Heart right ventricle (tissue), 16 donors: Measurements from ENCODE around the gene ROMO1. TPM values are rescaled to one million over a fixed set of nuclear protein-coding genes. Genes with fewer than 3 reads are reported as not detected.

Source experiments
- ATAC-seq, 8 donors: fragments of 200-7000 bp; cut with Tn5 transposase; one replicate each; pipeline ENCODE4 v1.9.1; 2020; ENCODE audit warnings: mild to moderate bottlenecking in 8 of 8, moderate library complexity in 8 of 8, moderate number of reproducible peaks in 1 of 8
- DNase-seq, 2 donors: peaks; one replicate each; pipeline ENCODE4 v3.0.0-alpha.2; 2020
- H3K27ac ChIP-seq, 10 donors: fragments of 200-600 bp; sonication (generic) in 2 of 10; one replicate each; pipeline versions ENCODE4 v1.5.0 to v1.8.0; 2020 to 2022; ENCODE audit warnings: mild to moderate bottlenecking in 3 of 10
- H3K27me3 ChIP-seq, 7 donors: fragments of 200-600 bp; one replicate each; pipeline ENCODE4 v1.8.0; 2021 to 2022; ENCODE audit warnings: mild to moderate bottlenecking in 2 of 7
- H3K36me3 ChIP-seq, 9 donors: fragments of 200-600 bp; sonication (generic) in 1 of 9; one replicate each; pipeline versions ENCODE4 v1.5.0 to v1.8.0; 2020 to 2022; ENCODE audit warnings: mild to moderate bottlenecking in 2 of 9
- H3K4me1 ChIP-seq, 9 donors: fragments of 200-600 bp; sonication (generic) in 1 of 9; one replicate each; pipeline versions ENCODE4 v1.5.0 to v1.8.0; 2020 to 2022; ENCODE audit warnings: mild to moderate bottlenecking in 4 of 9
- H3K4me3 ChIP-seq, 10 donors: fragments of 200-600 bp; sonication (generic) in 2 of 10; one replicate each; pipeline versions ENCODE4 v1.5.0 to v1.8.0; 2020 to 2022; ENCODE audit warnings: mild to moderate bottlenecking in 7 of 10, moderate library complexity in 2 of 10
- H3K9me3 ChIP-seq, 11 donors: fragments of 200-600 bp in 10 of 11; sonication (generic) in 2 of 11; one replicate each; pipeline versions ENCODE4 v1.5.0 to v1.8.0; 2013 to 2022; ENCODE audit warnings: mild to moderate bottlenecking in 2 of 11, control low read depth in 1 of 11, moderate library complexity in 1 of 11
- CTCF ChIP-seq, 9 donors: fragments of 200-600 bp; sonication (generic) in 2 of 9; IDR thresholded peaks; one replicate each; pipeline versions ENCODE4 v1.5.0 to v1.8.0; 2021 to 2022; ENCODE audit warnings: antibody characterized with exemption in 9 of 9, mild to moderate bottlenecking in 5 of 9, moderate library complexity in 1 of 9
- WGBS, 2 donors: extraction: QIAGEN DNeasy Blood & Tissue Kit; methylation state at CpG; one replicate each; pipeline ENCODE4 v1.1.7; 2013; ENCODE audit warnings: inconsistent platforms in 1 of 2; 5-methylcytosine and 5-hydroxymethylcytosine counted together
- intact Hi-C, 10 donors: fragments of 100-400 bp; cut with DNase I; formaldehyde crosslinking; loops; one replicate each; pipeline versions ENCODE4 v1.11.1 to v1.14.2; 2022
- polyA plus RNA-seq, 2 donors: library from polyadenylated mRNA; stranded (reverse); fragments of 200-250 nt; gene quantifications; one replicate each; pipeline ENCODE4 v1.2.3, GENCODE V29; 2013
- total RNA-seq, 10 donors: library from RNA; stranded (reverse); fragmentation: NEBNext Ultra II Directional in 3 of 10; extraction: Animal tissue kit (Norgen Biotek cat#: 25700) in 3 of 10; gene quantifications; one replicate each; pipeline versions ENCODE4 v1.2.1 to v1.2.4, GENCODE V29; 2021 to 2023
- donor health status: Arrhythmogenic right ventricular cardiomyopathy.
- donor health status: ischemic (EF 13 %, LVEDD 7.1; RV severe dilation, severe dysfunction).
- donor health status: healthy with polysubstance abuse.
- donor health status: DM: no; HTN: yes; CAD: no.
- donor health status: DM: no; HTN: no; CAD: no.
- donor health status: ischemic (EF 25% LVEDD 6.9; RV normal size, moderate dysfunction).
- donor health status: ischemic (EF 25% LVEDD 5.7; RV mildly dilated, moderate dysfunction).
- donor health status: healthy.
- donor health status: DM: yes; HTN: yes; CAD: no.
- donor health status: Ischemic cardiomyopathy.
- donor health status: ischemic (EF 35%, LVEDD 5.7; RV mildly dilated, moderate dysfunction).
- donor health status: nonischemic (EF 11% LVEDD 7.7; RV severe dilation, severe dysfunction).
- donor health status: DM: yes; HTN: yes; CAD: no.
- donor health status: PGD.
- donor health status: ischemic (EF 29% LVEDD 5.4; RV normal size, mild dysfunction).
- donor health status: nonischemic (EF 23%, LVEDD 6.1; RV moderate dilation, normal function).

ROMO1 gene
- total and polyA plus RNA-seq, 12 donors, result 128 to 734 (median 161) TPM

GRCh38 chr20:35734374-35734773 lies 35.2 kb downstream of the ROMO1 start:
- intact Hi-C loops, result loop anchor here in 6 of 10 donors (5.0 to 10.0 kb wide), 3 partner anchors 37 to 150 kb away; partner anchors contain the start of genes NFS1 (in 1 of the 6) and ROMO1 (in 1 of the 6)
- no peak for TF ChIP-seq CTCF (IDR thresholded peaks at IDR 0.05)

GRCh38 chr20:35734777-35735649 lies 35.8 kb downstream of the ROMO1 start:
- H3K4me3 ChIP-seq, result peak overlapping the region in 2 of 10 donors; percentile 1 to 19
- ATAC-seq, result no peak

More at GRCh38 chr20:35734374-35734773, 35.2 kb downstream of the ROMO1 start:
- Histone ChIP-seq H3K4me1 (peaks cover 4 to 100% (median 97%) of the 10 kb centered on the region in 9 donors), H3K4me3 (peak overlapping the region in 1 of 10 donors; percentile 19), H3K27ac (no peak overlapping the region), H3K36me3 (peaks cover 0 to 100% (median 85%) of the 10 kb centered on the region in 9 donors), H3K27me3 (no peaks in the 10 kb centered on the region), H3K9me3 (no peaks in the 10 kb centered on the region)
- DNase-seq (no peak), ATAC-seq (no peak)

GRCh38 chr20:35735826-35736470 lies 36.7 kb downstream of the ROMO1 start:
- Histone ChIP-seq H3K36me3 (peaks cover 0 to 100% (median 80%) of the 10 kb centered on the region in 9 donors), H3K27ac (no peak overlapping the region), H3K4me1 (peaks cover 6 to 98% (median 96%) of the 10 kb centered on the region in 9 donors), H3K4me3 (peak overlapping the region in 3 of 10 donors; percentile 1 to 16 (median 9)), H3K27me3 (no peaks in the 10 kb centered on the region), H3K9me3 (no peaks in the 10 kb centered on the region)
- 25 to 31% methylated on average over 7 of the region's 7 CpGs for WGBS, 2 donors
- intact Hi-C loops, result loop anchor here in 5 of 10 donors (10.0 kb wide), 2 partner anchors 139 to 149 kb away; no protein-coding TSS in a partner anchor
- no peak for ATAC-seq
- TF ChIP-seq CTCF (IDR thresholded peaks at IDR 0.05), result no peak
- DNase-seq, result no peak

More at GRCh38 chr20:35734777-35735649, 35.8 kb downstream of the ROMO1 start:
- WGBS, 2 donors, result 55 to 57% methylated on average over 4 of the region's 4 CpGs
- intact Hi-C loops, result loop anchor here in 6 of 10 donors (5.0 to 10.0 kb wide), 3 partner anchors 38 to 150 kb away; partner anchors contain the start of genes NFS1 (in 1 of the 6) and ROMO1 (in 1 of the 6)
- peaks cover 0 to 100% (median 84%) of the 10 kb centered on the region in 9 donors for H3K36me3 ChIP-seq
- no peaks in the 10 kb centered on the region for H3K9me3 ChIP-seq
- no peak for DNase-seq
- no peak overlapping the region for H3K27ac ChIP-seq
- no peak for TF ChIP-seq CTCF (IDR thresholded peaks at IDR 0.05)
- H3K27me3 ChIP-seq, result no peaks in the 10 kb centered on the region
- peaks cover 6 to 100% (median 98%) of the 10 kb centered on the region in 9 donors for H3K4me1 ChIP-seq

- H3K4me3 ChIP-seq, result peak overlapping the region in 2 of 10 donors; percentile 83 to 85
- H3K27ac ChIP-seq, result no peak overlapping the region
- peaks cover 6 to 81% (median 77%) of the 10 kb centered on the region in 9 donors for H3K4me1 ChIP-seq
- 89 to 91% methylated on average over 14 to 15 of the region's 15 CpGs for WGBS, 2 donors
- H3K9me3 ChIP-seq, result no peaks in the 10 kb centered on the region
- no peak for DNase-seq
- ATAC-seq, result no peak
- no peaks in the 10 kb centered on the region for H3K27me3 ChIP-seq
- no peak for TF ChIP-seq CTCF (IDR thresholded peaks at IDR 0.05)
- intact Hi-C loops, result loop anchor here in 5 of 10 donors (10.0 kb wide), 2 partner anchors 137 to 147 kb away; no protein-coding TSS in a partner anchor
- peaks cover 0 to 80% (median 64%) of the 10 kb centered on the region in 9 donors for H3K36me3 ChIP-seq
Measured at GRCh38 chr20:35737865-35738333, 38.7 kb downstream of the ROMO1 start.
